ENCODE results near the gene SMNDC1. TPM values are rescaled to one million over a fixed set of nuclear protein-coding genes. Genes with fewer than 3 reads are reported as not detected.

Gene SMNDC1
- total RNA-seq, 1 donor from 2014 or later, result 35.6 TPM

DNA sequence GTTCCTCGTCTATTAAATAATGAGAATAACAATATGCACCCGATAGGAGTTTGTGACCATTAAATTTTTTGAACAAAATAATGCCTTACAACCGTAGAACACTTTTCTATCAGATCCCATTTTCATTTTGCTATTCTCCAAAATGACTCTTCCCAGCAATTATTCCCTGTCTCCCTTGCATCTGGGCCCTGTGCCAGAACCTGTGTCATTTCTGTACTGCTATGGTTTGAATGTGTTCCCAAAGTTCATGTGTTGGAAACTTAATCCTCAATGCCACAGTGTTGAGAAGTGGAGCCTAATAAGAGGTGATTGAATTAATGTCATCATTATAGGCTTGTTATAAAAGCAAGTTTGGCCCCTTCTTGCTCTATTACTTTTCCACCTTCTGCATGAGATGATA, 33.2 kb upstream of the SMNDC1 start:
- POLR2A ChIA-PET, result interaction anchor here (2.0 kb wide), 1 partner anchor 12 kb away, joined by 5 read pairs; no protein-coding TSS in a partner anchor
- peaks cover 11% of the 10 kb centered on the region for H3K4me1 Mint-ChIP-seq
- TF ChIP-seq CTCF (IDR thresholded peaks at IDR 0.05), result no peak
- DNase-seq (no peak), ATAC-seq (ENCODE audit: low read depth) (no peak)
- no peak overlapping the region for H3K27ac Mint-ChIP-seq
- intact Hi-C loops (cut with micrococcal nuclease), result no loop called here
- peaks cover 12% of the 10 kb centered on the region for H3K27me3 Mint-ChIP-seq
- no peaks in the 10 kb centered on the region for H3K36me3 Mint-ChIP-seq (ENCODE audit: low read depth)
- H3K4me3 Mint-ChIP-seq, result no peak overlapping the region
- no peaks in the 10 kb centered on the region for H3K9me3 Mint-ChIP-seq
- CTCF ChIA-PET, result no interaction called here

GRCh38 chr10:110337401-110337800, 32.7 kb upstream of the SMNDC1 start:
- TF ChIP-seq CTCF (IDR thresholded peaks at IDR 0.05), result no peak
- H3K4me3 Mint-ChIP-seq, result no peak overlapping the region
- peaks cover 7% of the 10 kb centered on the region for H3K27me3 Mint-ChIP-seq
- H3K36me3 Mint-ChIP-seq (ENCODE audit: low read depth), result no peaks in the 10 kb centered on the region
- no peaks in the 10 kb centered on the region for H3K9me3 Mint-ChIP-seq
- CTCF ChIA-PET, result no interaction called here
- POLR2A ChIA-PET, result interaction anchor here (1.2 to 1.3 kb wide), 2 partner anchors 10 to 17 kb away, joined by 4 to 5 read pairs; no protein-coding TSS in a partner anchor
- intact Hi-C loops (cut with micrococcal nuclease), result no loop called here
- DNase-seq (no peak), ATAC-seq (ENCODE audit: low read depth) (no peak)
- H3K4me1 Mint-ChIP-seq, result peaks cover 11% of the 10 kb centered on the region
- H3K27ac Mint-ChIP-seq, result no peak overlapping the region

GRCh38 chr10:110336111-110336721, 31.5 kb upstream of the SMNDC1 start:
- POLR2A ChIA-PET, result interaction anchor here (1.2 to 1.4 kb wide), 3 partner anchors 9 to 76 kb away, joined by 3 to 5 read pairs (median 4); no protein-coding TSS in a partner anchor
- DNase-seq (no peak), ATAC-seq (ENCODE audit: low read depth) (no peak)
- Mint-ChIP-seq H3K9me3 (no peaks in the 10 kb centered on the region), H3K4me3 (no peak overlapping the region), H3K36me3 (ENCODE audit: low read depth) (no peaks in the 10 kb centered on the region), H3K4me1 (peaks cover 11% of the 10 kb centered on the region), H3K27me3 (peaks cover 3% of the 10 kb centered on the region), H3K27ac (no peak overlapping the region)
- TF ChIP-seq CTCF (IDR thresholded peaks at IDR 0.05), result no peak
- intact Hi-C loops (cut with micrococcal nuclease), result no loop called here
- CTCF ChIA-PET, result no interaction called here

DNA sequence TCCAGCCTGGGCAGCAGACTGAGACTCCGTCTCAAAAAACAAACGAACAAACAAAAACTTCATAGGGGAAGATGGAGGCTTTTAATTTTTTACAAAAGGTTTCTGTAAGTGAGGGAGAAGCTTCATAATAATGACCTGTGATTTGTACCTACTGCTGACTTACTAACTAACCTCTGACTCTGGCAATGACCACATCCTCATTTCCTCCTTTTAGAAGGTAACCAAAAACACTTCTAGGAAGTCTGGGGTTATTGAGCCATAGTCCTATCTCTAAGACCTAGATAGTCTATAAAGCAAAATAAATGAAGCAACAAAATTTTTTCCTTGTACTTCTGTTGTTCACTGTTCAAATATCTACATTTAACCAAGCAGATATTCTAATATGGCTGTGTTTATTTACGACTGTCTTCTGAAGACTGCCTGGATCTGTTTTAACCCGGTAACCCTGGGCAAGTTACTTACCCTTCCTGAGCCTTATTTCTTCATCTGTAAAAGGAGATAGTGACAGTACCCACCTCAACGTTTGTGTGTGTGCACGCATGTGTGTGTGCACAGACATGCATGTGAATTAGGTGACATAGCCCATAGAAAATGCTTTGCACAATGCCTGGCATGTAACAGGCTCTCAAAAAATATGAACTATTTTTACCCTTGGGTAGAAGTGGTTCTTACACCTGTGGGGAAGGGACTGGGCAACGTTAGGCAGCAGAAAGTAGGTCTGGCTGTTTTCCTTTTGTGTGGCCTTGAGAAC, 30.8 kb upstream of the SMNDC1 start:
- no peak overlapping the region for H3K27ac Mint-ChIP-seq

More for the DNA sequence above, 30.8 kb upstream of the SMNDC1 start:
- no peak for ATAC-seq (ENCODE audit: low read depth)
- Mint-ChIP-seq H3K36me3 (ENCODE audit: low read depth) (peaks cover 3% of the 10 kb centered on the region), H3K4me3 (no peak overlapping the region), H3K9me3 (peaks cover 6% of the 10 kb centered on the region), H3K27me3 (no peaks in the 10 kb centered on the region), H3K4me1 (peaks cover 7% of the 10 kb centered on the region)
- intact Hi-C loops (cut with micrococcal nuclease), result loop anchor here (1.0 kb wide), 1 partner anchor 10 kb away; no protein-coding TSS in a partner anchor
- no peak for DNase-seq
- ChIA-PET POLR2A (interaction anchor here (0.6 to 2.5 kb wide), 4 partner anchors 10 to 77 kb away, joined by 3 to 8 read pairs (median 4); no protein-coding TSS in a partner anchor), CTCF (no interaction called here)
- no peak for TF ChIP-seq CTCF (IDR thresholded peaks at IDR 0.05)
